ENCODE results near the gene PHC2. TPM values are rescaled to one million over a fixed set of nuclear protein-coding genes. Genes with fewer than 3 reads are reported as not detected.

Gene PHC2
- total and polyA plus RNA-seq, 2 experiments from 2014 or later, result 77.5 to 121 TPM

DNA sequence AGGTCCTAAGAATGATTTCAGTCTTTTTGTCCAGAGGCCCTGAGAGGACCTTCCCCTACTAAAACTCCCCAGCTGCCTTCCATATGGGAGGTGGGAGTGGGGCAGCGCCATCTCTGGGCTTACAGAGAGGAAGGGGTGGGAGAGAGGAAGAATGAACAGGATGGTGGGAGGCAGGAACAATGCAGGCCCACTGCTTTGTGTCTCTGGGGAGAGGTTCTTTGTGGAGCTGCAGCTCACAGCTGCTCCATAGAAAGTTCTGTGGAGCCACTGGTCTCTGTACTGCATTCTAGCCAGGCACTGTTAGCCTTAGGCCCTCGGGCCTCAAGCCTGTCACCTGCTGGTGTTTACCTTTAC lies 66.4 kb downstream of the PHC2 start:
- H3K27ac ChIP-seq, result peak overlapping the region; percentile 79
- no peaks in the 10 kb centered on the region for H4K20me1 ChIP-seq (ENCODE audit: insufficient read depth, poor library complexity, severe bottlenecking)
- H2AFZ ChIP-seq, result no peak overlapping the region
- TF ChIP-seq, protein P1, sequence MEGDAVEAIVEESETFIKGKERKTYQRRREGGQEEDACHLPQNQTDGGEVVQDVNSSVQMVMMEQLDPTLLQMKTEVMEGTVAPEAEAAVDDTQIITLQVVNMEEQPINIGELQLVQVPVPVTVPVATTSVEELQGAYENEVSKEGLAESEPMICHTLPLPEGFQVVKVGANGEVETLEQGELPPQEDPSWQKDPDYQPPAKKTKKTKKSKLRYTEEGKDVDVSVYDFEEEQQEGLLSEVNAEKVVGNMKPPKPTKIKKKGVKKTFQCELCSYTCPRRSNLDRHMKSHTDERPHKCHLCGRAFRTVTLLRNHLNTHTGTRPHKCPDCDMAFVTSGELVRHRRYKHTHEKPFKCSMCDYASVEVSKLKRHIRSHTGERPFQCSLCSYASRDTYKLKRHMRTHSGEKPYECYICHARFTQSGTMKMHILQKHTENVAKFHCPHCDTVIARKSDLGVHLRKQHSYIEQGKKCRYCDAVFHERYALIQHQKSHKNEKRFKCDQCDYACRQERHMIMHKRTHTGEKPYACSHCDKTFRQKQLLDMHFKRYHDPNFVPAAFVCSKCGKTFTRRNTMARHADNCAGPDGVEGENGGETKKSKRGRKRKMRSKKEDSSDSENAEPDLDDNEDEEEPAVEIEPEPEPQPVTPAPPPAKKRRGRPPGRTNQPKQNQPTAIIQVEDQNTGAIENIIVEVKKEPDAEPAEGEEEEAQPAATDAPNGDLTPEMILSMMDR (IDR thresholded peaks at IDR 0.05; ENCODE audit: poor library complexity), result no peak
- TF ChIP-seq EZH2 (IDR thresholded peaks at IDR 0.05; ENCODE audit: borderline replicate concordance) (no peak), EZH2phosphoT487 (IDR thresholded peaks at IDR 0.05; ENCODE audit: low read depth, severe bottlenecking, unreplicated experiment) (no peak)
- no peaks in the 10 kb centered on the region for H3K27me3 ChIP-seq
- 47% methylated on average over 2 of the region's 2 CpGs for WGBS (ENCODE audit: low lambda C conversion rate, missing lambda C conversion rate)
- no peaks in the 10 kb centered on the region for H3K36me3 ChIP-seq (replicated peaks; ENCODE audit: insufficient read depth, low read depth)
- peaks cover 47% of the 10 kb centered on the region for H3K4me1 ChIP-seq (ENCODE audit: insufficient read depth)
- no peak overlapping the region for H3K4me3 ChIP-seq
- no peaks in the 10 kb centered on the region for H3K9me3 ChIP-seq (ENCODE audit: low read depth)
- no peak overlapping the region for H3K4me2 ChIP-seq
- H3K9me2 ChIP-seq (replicated peaks; ENCODE audit: insufficient read depth), result no peaks in the 10 kb centered on the region
- DNase-seq (ENCODE audit: low spot score), result no peak
- peaks cover 2% of the 10 kb centered on the region for H3K79me2 ChIP-seq

DNA sequence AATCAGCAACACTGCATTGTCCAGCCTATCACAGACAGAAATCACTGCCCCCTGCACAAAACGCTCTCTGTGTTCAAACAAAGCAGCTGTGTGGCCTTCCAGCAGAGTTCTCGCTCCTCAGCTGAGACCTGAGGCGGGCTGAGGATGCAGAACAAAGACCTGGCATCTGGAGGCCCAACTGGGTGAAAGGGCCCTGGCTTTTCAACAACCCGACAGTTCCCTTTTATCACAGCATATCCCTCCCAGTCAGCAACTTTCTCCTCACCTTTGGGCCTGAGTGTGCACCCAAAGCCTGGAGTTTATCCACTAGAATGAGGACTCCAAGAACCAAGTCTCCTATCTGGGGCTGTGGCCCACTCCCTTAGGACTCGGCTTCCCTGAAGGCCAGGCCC lies 67.4 kb downstream of the PHC2 start:
- 47% methylated on average over 5 of the region's 5 CpGs for WGBS (ENCODE audit: low lambda C conversion rate, missing lambda C conversion rate)
- peaks cover 47% of the 10 kb centered on the region for H3K4me1 ChIP-seq (ENCODE audit: insufficient read depth)
- H3K4me3 ChIP-seq, result no peak overlapping the region
- TF ChIP-seq, protein P1 (IDR thresholded peaks at IDR 0.05; ENCODE audit: poor library complexity), result no peak
- TF ChIP-seq EZH2 (IDR thresholded peaks at IDR 0.05; ENCODE audit: borderline replicate concordance), result no peak
- TF ChIP-seq EZH2phosphoT487 (IDR thresholded peaks at IDR 0.05; ENCODE audit: low read depth, severe bottlenecking, unreplicated experiment), result no peak
- no peaks in the 10 kb centered on the region for H3K9me3 ChIP-seq (ENCODE audit: low read depth)
- no peak overlapping the region for H2AFZ ChIP-seq
- no peaks in the 10 kb centered on the region for H3K9me2 ChIP-seq (replicated peaks; ENCODE audit: insufficient read depth)
- H3K27me3 ChIP-seq, result no peaks in the 10 kb centered on the region
- H4K20me1 ChIP-seq (ENCODE audit: insufficient read depth, poor library complexity, severe bottlenecking), result no peaks in the 10 kb centered on the region
- H3K79me2 ChIP-seq, result peaks cover 2% of the 10 kb centered on the region
- peak overlapping the region; percentile 83 for H3K27ac ChIP-seq
- H3K4me2 ChIP-seq, result peak overlapping the region; percentile 65
- no peak for DNase-seq (ENCODE audit: low spot score)
- no peaks in the 10 kb centered on the region for H3K36me3 ChIP-seq (replicated peaks; ENCODE audit: insufficient read depth, low read depth)

DNA sequence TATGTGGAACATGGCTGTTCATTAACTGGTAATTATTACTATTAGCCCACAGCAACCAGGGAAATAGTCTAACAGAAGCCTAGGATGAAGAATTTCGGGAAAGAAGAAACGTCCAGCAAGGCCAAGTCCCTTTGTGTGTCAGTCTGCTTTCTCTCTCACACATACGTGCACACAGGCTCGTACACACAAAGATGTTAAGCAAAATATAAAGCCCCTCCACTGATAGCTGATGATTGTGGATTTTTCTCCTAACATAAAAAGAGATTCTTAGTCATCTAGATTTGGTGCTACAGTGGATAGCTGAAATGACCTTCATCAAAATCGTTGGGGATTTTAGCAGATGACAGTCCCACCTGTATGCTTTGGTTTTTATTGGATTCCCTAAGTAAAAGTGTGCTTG lies 67.9 kb downstream of the PHC2 start:
- WGBS (ENCODE audit: low lambda C conversion rate, missing lambda C conversion rate), result 46% methylated on average over 5 of the region's 5 CpGs
- no peaks in the 10 kb centered on the region for H4K20me1 ChIP-seq (ENCODE audit: insufficient read depth, poor library complexity, severe bottlenecking)
- H3K4me3 ChIP-seq, result no peak overlapping the region
- peaks cover 47% of the 10 kb centered on the region for H3K4me1 ChIP-seq (ENCODE audit: insufficient read depth)
- H2AFZ ChIP-seq, result no peak overlapping the region
- TF ChIP-seq, protein P1 (IDR thresholded peaks at IDR 0.05; ENCODE audit: poor library complexity), result no peak
- no peaks in the 10 kb centered on the region for H3K27me3 ChIP-seq
- H3K4me2 ChIP-seq, result peak overlapping the region; percentile 65
- no peaks in the 10 kb centered on the region for H3K36me3 ChIP-seq (replicated peaks; ENCODE audit: insufficient read depth, low read depth)
- H3K79me2 ChIP-seq, result peaks cover 2% of the 10 kb centered on the region
- DNase-seq (ENCODE audit: low spot score), result no peak
- no peaks in the 10 kb centered on the region for H3K9me2 ChIP-seq (replicated peaks; ENCODE audit: insufficient read depth)
- H3K27ac ChIP-seq, result peak overlapping the region; percentile 83
- no peaks in the 10 kb centered on the region for H3K9me3 ChIP-seq (ENCODE audit: low read depth)
